NCI-H2081 treated with DMSO at 0.1 percent for 48 hours (cell line): ENCODE data around the gene HVCN1.
"Not testable (repeated sequence)": the region's sequence is repeated elsewhere in the genome, so short reads cannot be mapped to it uniquely, and the experiment has no call there.

Source experiments
- DNase-seq: peaks from one replicate; lab custom pipeline; 2025; lab: John Stamatoyannopoulos, UW

Gene HVCN1

DNA sequence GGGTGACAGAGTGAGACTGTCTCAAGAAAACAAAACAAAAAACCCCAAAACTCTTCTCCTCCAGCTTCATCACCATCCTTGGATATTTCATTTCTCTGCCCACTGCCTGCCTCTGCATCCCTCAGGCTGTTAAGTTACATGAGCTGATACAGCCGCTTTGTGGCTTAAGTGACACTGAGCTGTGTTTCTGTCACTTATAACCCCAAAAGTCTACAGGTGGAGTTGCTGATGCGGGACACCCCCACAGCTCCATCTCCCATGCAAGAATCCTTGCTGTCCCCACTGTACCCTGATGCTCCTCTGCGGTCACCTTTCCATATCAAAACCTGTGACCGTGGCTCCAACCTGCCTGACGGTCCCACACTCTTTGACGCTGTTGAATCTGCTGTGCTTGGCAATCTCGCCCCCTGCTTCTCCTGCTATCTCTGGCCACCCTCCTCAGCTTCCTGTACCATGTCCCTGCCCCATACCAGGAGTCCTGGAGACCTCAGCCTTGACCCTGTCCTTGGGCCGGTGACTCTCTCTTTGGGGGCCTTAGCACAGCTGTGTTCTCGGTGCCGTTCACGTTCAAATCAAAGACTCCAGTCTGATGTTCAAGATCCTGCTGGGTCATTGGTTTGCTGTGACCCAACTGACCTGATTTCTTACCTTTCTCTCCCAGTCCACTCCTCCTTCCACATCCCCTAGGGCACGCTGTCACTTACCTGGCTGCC is 20.3 kb downstream of the HVCN1 start:
- no peak for DNase-seq

DNA sequence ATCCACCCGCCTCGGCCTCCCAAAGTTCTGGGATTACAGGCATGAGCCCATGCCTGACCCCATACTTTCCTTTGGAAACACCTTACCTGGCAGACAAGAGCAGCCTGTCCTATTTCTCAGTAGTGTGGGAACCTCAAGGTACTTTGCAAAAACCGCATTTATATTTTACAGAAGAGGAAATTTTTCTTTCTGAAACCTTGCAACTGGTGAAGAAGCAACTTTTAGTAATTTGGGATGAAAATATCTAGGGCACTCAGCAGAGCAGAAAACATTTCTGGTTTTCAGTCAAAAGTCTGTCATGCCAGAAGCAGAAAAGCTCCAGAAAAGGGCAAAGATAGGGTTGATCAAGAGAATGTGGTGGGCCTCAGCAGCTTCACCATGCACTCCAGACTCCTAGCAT is 21.2 kb downstream of the HVCN1 start:
- no peak for DNase-seq

DNA sequence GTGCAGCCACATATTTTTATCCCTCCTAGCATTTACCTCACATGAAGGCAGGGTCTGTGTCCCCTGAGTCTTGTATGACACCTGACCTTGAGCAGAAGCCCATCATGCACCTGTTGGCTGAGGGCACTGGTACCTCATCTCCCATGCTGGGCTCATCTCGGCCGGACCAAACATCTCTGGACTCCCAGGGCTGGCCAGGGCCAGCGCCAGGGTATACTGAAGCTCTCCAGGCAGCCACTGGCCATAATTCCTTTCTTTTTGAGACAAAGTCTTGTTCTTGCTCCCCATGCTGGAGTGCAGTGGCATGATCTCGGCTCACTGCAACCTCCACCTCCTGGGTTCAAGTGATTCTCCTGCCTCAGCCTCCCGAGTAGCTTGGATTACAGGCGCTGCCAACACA is 22.0 kb downstream of the HVCN1 start:
- no peak for DNase-seq

DNA sequence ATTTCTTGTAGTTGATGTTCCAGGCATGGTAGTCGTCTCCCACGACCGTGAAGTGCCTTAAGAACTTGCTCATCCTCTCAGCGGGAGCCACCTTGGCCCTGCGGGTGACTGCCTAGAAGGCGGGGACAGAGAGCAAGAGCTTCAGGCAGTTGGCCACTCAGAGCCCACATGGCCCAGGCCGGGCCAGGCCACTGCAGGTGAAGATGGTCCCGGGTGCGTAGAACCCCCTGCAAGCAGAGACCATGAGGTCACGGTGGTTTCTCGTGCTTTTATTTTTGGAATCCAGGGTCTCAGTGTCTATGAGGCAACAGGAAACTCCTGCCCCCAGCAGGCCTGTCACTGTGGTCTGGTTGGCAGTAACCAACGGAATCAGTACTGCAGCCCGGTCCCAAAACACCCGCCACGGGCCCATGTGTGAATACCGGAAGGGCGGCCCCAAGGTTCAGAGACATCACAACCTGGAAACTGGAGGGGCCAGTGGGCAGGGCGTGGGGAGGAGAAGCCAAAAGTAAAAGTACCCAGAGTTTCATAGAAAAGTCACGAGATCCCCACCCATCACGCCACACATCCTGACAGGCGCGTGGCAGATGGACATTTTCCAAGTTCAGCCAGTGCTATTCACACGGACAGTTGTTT is 27.5 kb downstream of the HVCN1 start:
- no peak for DNase-seq

- DNase-seq = no peak
Measured at GRCh38 chr12:110658878-110659277, 30.0 kb downstream of the HVCN1 start.

DNA sequence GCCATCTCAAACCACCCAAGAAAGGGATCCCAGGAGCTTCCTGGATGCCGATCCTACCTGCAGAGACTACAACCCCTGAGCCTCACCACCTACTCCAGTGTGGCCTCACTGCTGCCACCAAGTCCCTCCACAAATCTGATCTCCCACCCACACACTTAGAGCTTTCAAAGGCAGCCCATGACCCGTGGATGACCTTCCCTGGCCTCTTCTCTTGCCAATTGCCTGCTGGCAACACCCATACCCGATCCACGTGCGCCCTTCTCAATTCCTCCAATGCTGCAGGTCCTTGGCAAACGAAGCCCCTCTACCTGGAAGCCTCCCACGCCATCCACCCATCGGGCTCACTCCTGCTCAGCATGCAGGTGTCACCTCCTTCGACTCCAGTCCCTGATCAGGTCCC is 30.7 kb downstream of the HVCN1 start:
- no peak for DNase-seq

DNA sequence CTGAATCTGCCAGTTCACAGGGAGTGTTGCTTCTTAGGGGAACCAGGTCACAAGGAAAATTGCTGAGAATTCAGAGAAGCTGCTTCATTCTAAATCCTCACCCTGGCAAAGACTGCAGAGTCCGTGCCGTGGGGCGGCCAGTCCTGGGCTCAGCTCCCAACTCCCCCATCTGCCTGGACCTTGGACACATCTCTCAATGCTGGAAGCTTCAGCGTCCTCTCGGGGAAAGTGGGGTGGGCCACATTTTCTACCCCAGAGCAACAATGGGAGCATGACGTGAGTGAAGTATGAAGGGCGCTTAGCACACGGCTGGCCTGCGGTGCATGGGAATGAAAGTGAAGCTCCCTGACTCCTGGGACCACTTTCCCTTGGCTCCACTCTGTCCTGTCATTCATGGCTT is 31.2 kb downstream of the HVCN1 start:
- no peak for DNase-seq

DNA sequence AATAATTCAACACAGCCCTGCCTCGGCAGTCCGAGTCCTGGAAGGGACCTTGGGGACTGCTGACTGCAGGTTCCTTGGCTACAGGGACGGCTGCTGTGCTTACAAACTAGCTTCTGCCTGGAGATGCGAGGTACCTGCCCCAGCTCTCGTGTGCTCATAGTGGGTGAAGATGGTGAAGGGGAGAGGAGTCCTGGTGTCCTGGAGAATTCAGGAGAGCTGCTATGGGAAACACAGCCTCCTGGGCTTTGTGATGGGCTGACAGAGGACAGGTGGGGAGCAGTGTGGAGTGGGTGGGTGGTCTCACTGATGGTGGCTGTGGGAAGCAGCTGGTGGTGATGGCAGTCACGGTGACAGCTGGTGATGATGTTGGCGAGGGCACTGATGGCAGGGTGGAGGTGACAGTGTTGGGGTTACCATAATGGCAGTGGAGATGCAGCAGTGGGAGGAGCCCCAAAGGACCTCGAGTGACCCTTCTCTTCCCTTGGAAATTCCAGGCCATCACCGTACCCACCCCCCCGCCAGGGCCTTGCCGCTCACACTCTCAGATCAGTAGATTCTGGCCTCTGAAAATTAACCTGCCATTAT is 32.8 kb downstream of the HVCN1 start:
- DNase-seq = no peak

DNA sequence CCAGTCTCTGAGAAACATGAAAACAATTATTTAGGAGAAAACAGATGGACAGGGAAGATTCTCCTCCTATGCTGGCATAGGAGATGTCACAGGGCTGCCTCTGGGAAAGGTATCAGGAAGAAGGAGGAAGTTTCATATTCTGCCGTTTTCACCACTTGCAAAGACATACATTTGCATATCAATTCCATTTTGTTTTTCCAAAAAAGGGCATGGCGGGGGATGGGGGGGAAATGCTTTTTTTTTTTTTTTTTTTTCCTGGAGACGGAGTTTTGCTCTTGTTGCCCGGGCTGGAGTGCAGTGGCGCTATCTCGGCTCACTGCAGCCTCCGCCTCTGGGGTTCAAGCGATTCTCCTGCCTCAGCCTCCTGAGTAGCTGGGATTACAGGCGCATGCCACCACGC is 34.7 kb downstream of the HVCN1 start:
- not testable (repeated sequence) for DNase-seq

DNA sequence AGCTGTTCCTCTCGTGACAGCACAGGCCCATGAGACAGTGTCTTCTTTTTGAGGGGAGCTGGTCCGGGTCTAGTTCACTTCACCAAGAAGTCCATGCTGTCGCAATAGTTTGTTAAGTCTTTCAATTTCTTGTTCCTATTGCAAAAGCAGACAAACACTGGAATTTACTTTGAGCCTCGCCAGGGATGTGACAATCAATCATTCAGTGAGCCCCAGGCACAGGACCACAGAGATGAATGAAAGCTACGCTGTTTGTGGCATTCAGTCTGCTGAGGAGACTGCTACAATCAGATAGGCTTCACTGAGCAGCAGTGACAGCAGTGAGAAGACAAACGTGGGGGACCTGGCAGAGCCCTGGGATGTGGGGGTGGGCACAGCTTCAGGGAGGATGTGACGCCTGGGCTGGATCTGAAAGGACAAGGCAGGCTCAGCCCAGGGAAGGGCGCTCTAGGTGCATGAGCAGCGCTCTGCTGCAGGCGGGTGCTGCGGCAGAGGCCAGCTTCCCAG is 39.5 kb downstream of the HVCN1 start:
- no peak for DNase-seq

GRCh38 chr12:110647631-110648040 is 41.3 kb downstream of the HVCN1 start:
- no peak for DNase-seq

DNA sequence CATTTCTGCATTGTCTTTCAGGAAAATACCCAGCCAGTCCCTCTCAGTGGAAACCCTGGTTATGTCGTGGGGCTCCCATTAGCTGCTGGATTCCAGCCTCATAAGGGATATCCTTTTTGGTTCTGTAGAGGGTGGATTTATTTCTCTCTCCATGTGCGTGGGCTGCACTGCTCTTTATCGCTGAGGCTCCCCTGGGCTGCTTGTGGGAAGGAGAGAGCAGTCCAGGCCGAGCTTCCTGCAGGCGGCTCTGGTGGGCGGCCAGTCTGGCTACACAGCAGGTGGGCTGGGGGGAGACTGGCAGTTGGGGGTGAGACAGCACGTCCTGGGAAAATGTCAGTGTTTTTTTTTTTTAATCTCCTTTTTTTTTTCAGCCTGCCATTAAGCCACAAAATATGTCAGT is 47.4 kb downstream of the HVCN1 start:
- no peak for DNase-seq

- DNase-seq = no peak
Measured at GRCh38 chr12:110640275-110641025, 48.5 kb downstream of the HVCN1 start.

DNA sequence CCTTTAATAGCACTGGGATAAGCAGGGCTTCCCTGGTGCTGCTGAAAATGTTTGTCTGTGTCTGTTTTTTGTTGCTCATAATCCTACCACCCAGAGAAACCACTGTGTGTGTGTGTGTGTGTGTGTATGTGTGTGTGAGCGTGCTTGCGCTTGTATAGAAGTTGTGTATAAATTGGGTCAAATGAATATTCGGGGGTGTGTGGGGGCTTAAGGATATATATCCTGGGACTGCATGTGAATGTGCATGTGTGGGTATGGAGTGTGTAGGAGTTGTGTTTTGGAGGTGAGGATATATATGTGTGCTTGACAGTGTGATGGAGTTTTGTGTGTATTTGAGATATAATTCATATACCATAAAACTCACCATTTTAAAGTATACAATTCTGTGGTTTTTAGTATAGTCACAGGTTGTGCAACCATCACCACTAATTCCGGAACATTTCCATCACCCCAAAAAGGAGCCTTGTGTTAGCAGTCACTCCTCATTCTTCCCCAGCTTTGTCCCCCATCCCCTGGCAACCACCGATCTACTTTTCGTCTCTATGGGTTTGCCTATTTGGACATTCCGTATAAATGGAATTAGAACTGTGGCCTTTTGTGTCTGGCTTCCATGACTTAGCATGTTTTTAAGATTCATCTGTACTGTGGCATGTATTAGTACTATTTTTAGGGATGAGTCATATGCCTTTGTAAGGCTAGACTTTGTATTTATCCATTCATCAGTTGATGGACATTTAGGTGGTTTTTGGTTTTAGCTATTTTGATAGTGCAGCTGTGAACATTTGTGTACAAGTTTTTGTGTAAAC is 49.4 kb downstream of the HVCN1 start:
- no peak for DNase-seq

GRCh38 chr12:110638796-110639195 is 50.1 kb downstream of the HVCN1 start:
- no peak for DNase-seq

GRCh38 chr12:110637869-110638441 is 51.0 kb downstream of the HVCN1 start:
- DNase-seq = no peak

DNA sequence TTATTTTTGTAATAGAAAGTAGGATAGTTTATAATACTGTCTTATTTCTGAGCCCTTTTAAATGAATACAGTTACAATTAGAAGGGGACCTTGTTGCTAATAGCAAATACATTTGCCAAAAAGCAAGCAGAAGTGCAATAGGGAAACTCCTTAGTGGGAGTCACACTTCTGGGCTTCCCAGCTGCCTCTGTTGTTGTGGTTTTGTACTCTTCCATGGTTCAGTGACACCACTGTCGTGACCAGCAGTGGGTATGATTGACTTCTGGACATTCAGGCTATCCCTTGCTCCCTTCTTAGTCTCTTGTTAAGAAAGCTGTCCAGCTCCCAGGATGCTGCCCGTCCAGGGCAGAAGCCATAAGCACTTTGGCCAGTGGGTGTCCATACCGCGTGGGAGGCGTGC is 52.4 kb downstream of the HVCN1 start:
- no peak for DNase-seq

DNA sequence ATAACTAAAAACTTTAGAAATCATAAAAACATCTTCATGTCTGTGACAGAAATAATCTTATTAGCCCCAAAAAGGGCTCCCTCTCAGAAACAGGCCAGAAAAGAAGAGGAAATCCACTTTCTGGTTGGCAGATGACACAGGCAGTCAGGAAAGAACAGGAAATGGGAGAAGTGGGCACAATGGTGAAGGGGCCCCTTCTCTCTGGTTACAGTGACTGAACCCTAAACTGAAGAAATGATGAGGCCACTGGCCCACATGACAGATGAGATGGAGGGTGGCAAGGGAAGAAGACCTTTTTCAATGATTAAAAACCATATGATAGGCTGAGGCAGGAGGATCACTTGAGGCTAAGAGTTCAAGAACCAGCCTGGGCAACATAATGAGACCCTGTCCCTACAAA is 53.9 kb downstream of the HVCN1 start:
- DNase-seq = no peak

DNA sequence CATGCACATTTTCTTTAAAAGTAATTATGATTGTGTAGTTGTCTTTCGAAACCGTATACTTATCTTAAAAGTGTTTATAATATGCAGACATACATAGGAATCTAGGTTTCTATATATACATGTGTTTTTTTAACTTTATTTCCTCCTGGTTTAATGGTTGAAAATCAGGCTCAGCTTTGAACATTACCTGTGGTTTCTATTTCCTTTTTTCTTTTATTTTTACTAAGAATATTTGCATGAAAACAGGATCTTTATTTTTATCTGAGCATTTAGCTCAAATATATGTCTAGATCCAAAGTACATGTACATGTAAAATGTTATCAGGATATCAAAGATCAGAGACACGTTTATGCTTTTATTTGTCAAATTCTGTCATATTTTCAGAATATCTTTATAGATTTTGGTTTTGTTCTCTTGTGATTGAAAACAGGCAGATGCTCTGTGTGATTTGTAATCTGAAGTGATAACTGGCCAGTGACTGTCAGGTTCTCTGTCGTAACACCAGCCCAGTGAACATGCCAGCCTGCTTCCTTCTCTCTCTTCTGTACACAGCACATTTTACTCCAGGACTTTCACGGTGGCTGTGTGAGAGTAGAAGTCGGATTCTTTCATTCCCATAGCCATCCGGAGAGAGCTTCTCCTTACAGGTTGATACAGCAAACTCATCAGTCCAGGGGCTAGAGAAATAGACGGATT is 61.3 kb downstream of the HVCN1 start:
- no peak for DNase-seq

DNA sequence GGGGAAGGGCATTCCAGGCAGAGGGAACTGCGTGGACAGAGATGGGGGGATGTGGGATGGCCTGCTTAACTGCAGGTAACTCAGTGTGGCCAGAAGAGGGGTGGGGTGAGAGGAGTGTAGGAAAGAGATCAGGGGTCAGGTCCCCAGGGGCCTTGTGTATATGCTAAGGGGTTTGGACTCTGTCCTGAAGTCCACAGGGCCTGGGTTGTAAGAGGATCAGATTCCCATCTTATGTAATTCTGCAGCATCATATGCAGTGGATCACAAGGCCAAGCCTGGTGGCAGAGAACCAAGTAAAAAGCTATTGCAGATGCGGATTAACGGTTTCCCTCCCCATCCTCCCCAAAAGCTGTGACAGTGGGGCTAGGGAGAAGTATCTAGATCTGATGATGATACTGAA is 66.3 kb downstream of the HVCN1 start:
- no peak for DNase-seq

- no peak for DNase-seq
Measured at GRCh38 chr12:110619534-110619953, 69.4 kb downstream of the HVCN1 start.
